ENCODE data around the gene EIF3B.
"Not testable (repeated sequence)": the region's sequence is repeated elsewhere in the genome, so short reads cannot be mapped to it uniquely, and the experiment has no call there.

GRCh38 chr7:2332606-2333231, 21.9 kb upstream of the EIF3B start:
- TF ChIP-seq CTCF, POLR2A, POLR2AphosphoS5 (IDR thresholded peaks at IDR 0.05): not testable (repeated sequence)
